ENCODE measurements around the gene ZSWIM8.

Gene ZSWIM8

DNA sequence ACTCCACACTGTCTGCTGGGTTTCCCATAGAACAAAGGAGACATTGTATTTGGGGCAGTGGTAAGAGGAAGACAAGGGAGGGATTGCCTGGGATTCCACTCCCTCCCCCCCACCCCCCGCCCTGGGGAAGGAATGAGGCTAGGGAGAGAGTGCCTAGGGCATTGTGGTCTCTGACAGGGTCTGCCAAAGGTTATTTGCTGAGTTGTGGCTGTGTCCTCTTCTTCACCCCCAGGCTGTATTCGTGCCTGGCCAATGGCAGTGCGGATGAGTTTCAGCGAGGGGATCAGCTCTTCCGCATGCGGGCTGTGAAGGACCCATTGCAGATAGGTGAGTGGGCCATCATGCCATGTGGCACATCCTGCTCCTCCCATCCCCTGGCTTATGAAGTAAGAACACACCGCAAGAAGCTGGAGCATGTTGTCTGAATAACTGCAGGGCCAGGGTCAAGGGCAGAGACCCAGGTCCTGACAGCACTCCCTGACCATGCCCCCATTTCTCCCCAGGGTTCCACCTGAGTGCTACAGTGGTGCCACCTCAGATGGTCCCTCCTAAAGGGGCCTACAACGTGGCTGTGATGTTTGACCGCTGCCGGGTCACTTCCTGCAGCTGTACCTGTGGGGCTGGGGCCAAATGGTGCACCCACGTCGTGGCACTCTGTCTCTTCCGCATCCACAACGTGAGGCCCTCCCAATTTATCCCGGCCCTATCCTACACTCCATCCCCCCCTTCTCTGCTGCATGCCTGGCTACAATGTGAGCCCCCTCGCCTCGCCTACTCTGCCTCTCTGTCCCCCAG is 3.7 kb downstream of the ZSWIM8 start:
- H3K27ac ChIP-seq (ENCODE audit: poor library complexity, severe bottlenecking), result no peak overlapping the region

DNA sequence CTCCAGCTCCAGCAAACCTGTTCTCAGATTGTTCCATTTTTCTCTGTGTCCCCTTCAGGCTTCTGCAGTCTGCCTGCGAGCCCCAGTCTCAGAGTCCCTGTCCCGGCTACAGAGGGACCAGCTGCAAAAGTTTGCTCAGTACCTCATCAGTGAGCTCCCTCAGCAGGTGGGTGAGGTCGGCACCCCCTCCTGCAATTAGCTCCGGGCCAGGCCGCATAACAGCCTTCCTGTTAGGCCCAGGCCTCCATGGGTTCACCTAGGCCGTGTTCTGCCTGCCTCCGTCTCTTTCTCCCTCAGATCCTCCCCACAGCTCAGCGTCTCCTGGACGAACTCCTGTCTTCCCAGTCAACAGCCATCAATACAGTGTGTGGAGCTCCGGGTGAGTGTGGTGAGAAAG is 4.3 kb downstream of the ZSWIM8 start:
- H3K4me3 ChIP-seq (ENCODE audit: severe bottlenecking), result no peak overlapping the region
- H3K27ac ChIP-seq (ENCODE audit: poor library complexity, severe bottlenecking), result no peak overlapping the region
- peaks cover 2% of the 10 kb centered on the region for H3K4me1 ChIP-seq (ENCODE audit: insufficient read depth, poor library complexity, severe bottlenecking)
- no peak for TF ChIP-seq CTCF (IDR thresholded peaks at IDR 0.05; ENCODE audit: poor library complexity, severe bottlenecking)
- no peaks in the 10 kb centered on the region for H3K27me3 ChIP-seq (ENCODE audit: insufficient read depth, poor library complexity, severe bottlenecking)
- no peak for ATAC-seq (ENCODE audit: low read depth)
- peaks cover 29% of the 10 kb centered on the region for H3K36me3 ChIP-seq (ENCODE audit: low read depth)
- no peak for DNase-seq (ENCODE audit: low spot score)
- no peaks in the 10 kb centered on the region for H3K9me3 ChIP-seq (ENCODE audit: severe bottlenecking)

More for the DNA sequence above, 3.7 kb downstream of the ZSWIM8 start:
- Histone ChIP-seq H3K27me3 (ENCODE audit: insufficient read depth, poor library complexity, severe bottlenecking) (no peaks in the 10 kb centered on the region), H3K4me1 (ENCODE audit: insufficient read depth, poor library complexity, severe bottlenecking) (peaks cover 4% of the 10 kb centered on the region), H3K4me3 (ENCODE audit: severe bottlenecking) (no peak overlapping the region), H3K36me3 (ENCODE audit: low read depth) (peaks cover 24% of the 10 kb centered on the region), H3K9me3 (ENCODE audit: severe bottlenecking) (no peaks in the 10 kb centered on the region)
- DNase-seq (ENCODE audit: low spot score) (no peak), ATAC-seq (ENCODE audit: low read depth) (no peak)
- no peak for TF ChIP-seq CTCF (IDR thresholded peaks at IDR 0.05; ENCODE audit: poor library complexity, severe bottlenecking)

GRCh38 chr10:73790886-73791625 is 5.7 kb downstream of the ZSWIM8 start:
- no peak for DNase-seq (ENCODE audit: low spot score)
- Histone ChIP-seq H3K4me1 (ENCODE audit: insufficient read depth, poor library complexity, severe bottlenecking) (no peaks in the 10 kb centered on the region), H3K27me3 (ENCODE audit: insufficient read depth, poor library complexity, severe bottlenecking) (no peaks in the 10 kb centered on the region), H3K9me3 (ENCODE audit: severe bottlenecking) (no peaks in the 10 kb centered on the region), H3K4me3 (ENCODE audit: severe bottlenecking) (no peak overlapping the region), H3K27ac (ENCODE audit: poor library complexity, severe bottlenecking) (no peak overlapping the region), H3K36me3 (ENCODE audit: low read depth) (peaks cover 38% of the 10 kb centered on the region)
- no peak for ATAC-seq (ENCODE audit: low read depth)
- TF ChIP-seq CTCF (IDR thresholded peaks at IDR 0.05; ENCODE audit: poor library complexity, severe bottlenecking), result no peak

- Histone ChIP-seq H3K27ac (ENCODE audit: poor library complexity, severe bottlenecking) (no peak overlapping the region), H3K9me3 (ENCODE audit: severe bottlenecking) (no peaks in the 10 kb centered on the region), H3K4me3 (ENCODE audit: severe bottlenecking) (no peak overlapping the region), H3K4me1 (ENCODE audit: insufficient read depth, poor library complexity, severe bottlenecking) (no peaks in the 10 kb centered on the region), H3K36me3 (ENCODE audit: low read depth) (peaks cover 46% of the 10 kb centered on the region), H3K27me3 (ENCODE audit: insufficient read depth, poor library complexity, severe bottlenecking) (no peaks in the 10 kb centered on the region)
- no peak for TF ChIP-seq CTCF (IDR thresholded peaks at IDR 0.05; ENCODE audit: poor library complexity, severe bottlenecking)
- DNase-seq (ENCODE audit: low spot score) (no peak), ATAC-seq (ENCODE audit: low read depth) (no peak)
Measured at GRCh38 chr10:73791871-73792400, 6.5 kb downstream of the ZSWIM8 start.
